DOHH2 (cell line): ENCODE results near the gene TCF19.

Experiments
- H3F3A ChIP-seq: fragments of 200-600 bp; sonication (generic), shearing (Covaris generic); 2 replicates; pipeline ENCODE4 v1.6.0; 2016; ENCODE audit warnings: antibody characterized with exemption, mild to moderate bottlenecking; ENCODE audit not compliant: control insufficient read depth, insufficient read depth
- H3K27ac ChIP-seq: fragments of 200-600 bp; sonication (generic); 2 replicates; pipeline ENCODE4 v1.5.1; 2014; ENCODE audit warnings: low read depth, mild to moderate bottlenecking, low read length, moderate library complexity
- H3K27me3 ChIP-seq: fragments of 200-600 bp; sonication (generic); 2 replicates; pipeline ENCODE4 v1.6.1; 2014; ENCODE audit warnings: mild to moderate bottlenecking, low read length, mixed read lengths; ENCODE audit not compliant: control insufficient read depth
- H3K36me3 ChIP-seq: fragments of 200-600 bp; sonication (generic); 2 replicates; pipeline ENCODE4 v1.6.1; 2014; ENCODE audit warnings: mild to moderate bottlenecking, low read length, moderate library complexity, mixed read lengths; ENCODE audit not compliant: control insufficient read depth
- H3K4me1 ChIP-seq: fragments of 200-600 bp; sonication (generic); 2 replicates; pipeline ENCODE4 v1.6.1; 2014; ENCODE audit warnings: mild to moderate bottlenecking, low read length, mixed read lengths; ENCODE audit not compliant: control insufficient read depth
- H3K4me2 ChIP-seq: fragments of 200-600 bp; sonication (generic); 2 replicates; pipeline ENCODE4 v1.6.0; 2014; ENCODE audit warnings: mild to moderate bottlenecking, low read length, moderate library complexity
- H3K4me3 ChIP-seq: fragments of 200-600 bp; sonication (generic); 2 replicates; pipeline ENCODE4 v1.5.1; 2014; ENCODE audit warnings: mild to moderate bottlenecking, low read length, mixed read lengths
- H3K79me2 ChIP-seq: fragments of 200-600 bp; sonication (generic); 2 replicates; pipeline ENCODE4 v1.6.1; 2014; ENCODE audit warnings: mild to moderate bottlenecking, low read length, mixed read lengths; ENCODE audit not compliant: control insufficient read depth
- H3K9me2 ChIP-seq: fragments of 200-600 bp; sonication (generic); replicated peaks from 2 replicates; pipeline ENCODE4 v1.6.1; 2014; ENCODE audit warnings: mild to moderate bottlenecking, low read length, mixed read lengths; ENCODE audit not compliant: control insufficient read depth
- H3K9me3 ChIP-seq: fragments of 200-600 bp; sonication (generic); 2 replicates; pipeline ENCODE4 v1.6.1; 2014; ENCODE audit warnings: antibody characterized with exemption, low read length, mixed read lengths; ENCODE audit not compliant: control insufficient read depth, insufficient read depth
- H4K20me1 ChIP-seq: fragments of 200-600 bp; sonication (generic); 2 replicates; pipeline ENCODE4 v1.6.0; 2014; ENCODE audit warnings: low read depth, mild to moderate bottlenecking, antibody characterized with exemption, low read length, moderate library complexity; ENCODE audit not compliant: control insufficient read depth, insufficient read depth
- CTCF ChIP-seq: fragments of 200-600 bp; sonication (generic); IDR thresholded peaks from one replicate; pipeline ENCODE4 v1.5.1; 2014; ENCODE audit warnings: antibody characterized with exemption, mild to moderate bottlenecking, low read depth, low read length; ENCODE audit not compliant: poor library complexity, severe bottlenecking
- EZH2phosphoT487 ChIP-seq: fragments of 200-600 bp; sonication (generic); IDR thresholded peaks from 2 replicates; pipeline ENCODE4 v1.6.1; 2017; ENCODE audit warnings: borderline replicate concordance, mild to moderate bottlenecking, antibody characterized with exemption, low read length, moderate library complexity, mixed read lengths

Gene TCF19

GRCh38 chr6:31204751-31205145 is 46.4 kb downstream of the TCF19 start:
- H3K4me2 ChIP-seq, result peak overlapping the region; percentile 76

DNA sequence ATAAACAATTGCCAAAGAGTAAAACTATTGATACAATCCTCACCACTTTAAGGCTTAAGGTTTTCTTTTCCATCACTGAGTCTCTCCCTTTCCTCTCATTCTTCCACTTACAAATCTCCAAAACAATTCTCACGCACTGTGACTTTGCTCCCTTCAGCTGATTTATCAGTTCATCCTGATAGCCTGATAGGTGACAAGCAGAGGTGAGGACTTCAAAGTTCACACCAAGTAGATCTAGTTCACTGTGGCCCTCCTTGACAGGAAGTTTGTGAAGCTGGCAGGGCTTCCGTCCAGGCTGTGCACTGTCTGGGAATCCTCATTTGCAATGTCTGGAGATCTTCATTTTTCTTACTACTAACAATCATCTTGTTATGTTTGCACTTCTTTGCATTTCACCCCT is 47.2 kb downstream of the TCF19 start:
- H3F3A ChIP-seq, result peaks cover 23% of the 10 kb centered on the region
- no peak overlapping the region for H3K4me3 ChIP-seq
- no peaks in the 10 kb centered on the region for H3K27me3 ChIP-seq
- no peak overlapping the region for H3K4me2 ChIP-seq
- H3K9me2 ChIP-seq, result no peaks in the 10 kb centered on the region
- peaks cover 14% of the 10 kb centered on the region for H3K79me2 ChIP-seq
- H3K9me3 ChIP-seq, result no peaks in the 10 kb centered on the region
- peaks cover 13% of the 10 kb centered on the region for H3K36me3 ChIP-seq
- H3K4me1 ChIP-seq, result peaks cover 48% of the 10 kb centered on the region
- TF ChIP-seq EZH2phosphoT487 (no peak), CTCF (no peak)
- no peak overlapping the region for H3K27ac ChIP-seq
- no peaks in the 10 kb centered on the region for H4K20me1 ChIP-seq

More at GRCh38 chr6:31204751-31205145, 46.4 kb downstream of the TCF19 start:
- peak overlapping the region; percentile 66 for H3K4me3 ChIP-seq
- H3K9me2 ChIP-seq, result no peaks in the 10 kb centered on the region
- no peaks in the 10 kb centered on the region for H3K27me3 ChIP-seq
- H3K9me3 ChIP-seq, result no peaks in the 10 kb centered on the region
- peak overlapping the region; percentile 87 for H3K27ac ChIP-seq
- H3K4me1 ChIP-seq, result peaks cover 57% of the 10 kb centered on the region
- H4K20me1 ChIP-seq, result no peaks in the 10 kb centered on the region
- peaks cover 21% of the 10 kb centered on the region for H3K36me3 ChIP-seq
- H3K79me2 ChIP-seq, result peaks cover 23% of the 10 kb centered on the region
- peaks cover 23% of the 10 kb centered on the region for H3F3A ChIP-seq
- no peak for TF ChIP-seq CTCF
- no peak for TF ChIP-seq EZH2phosphoT487

GRCh38 chr6:31208506-31208905 is 50.1 kb downstream of the TCF19 start:
- peaks cover 21% of the 10 kb centered on the region for H3K4me1 ChIP-seq
- no peaks in the 10 kb centered on the region for H3K27me3 ChIP-seq
- no peak for TF ChIP-seq EZH2phosphoT487
- TF ChIP-seq CTCF, result no peak
- no peaks in the 10 kb centered on the region for H3K9me3 ChIP-seq
- H3K9me2 ChIP-seq, result no peaks in the 10 kb centered on the region
- no peaks in the 10 kb centered on the region for H4K20me1 ChIP-seq
- H3K36me3 ChIP-seq, result no peaks in the 10 kb centered on the region; the same call in 1 of the 2 replicates
- H3F3A ChIP-seq, result peaks cover 7% of the 10 kb centered on the region
- no peaks in the 10 kb centered on the region for H3K79me2 ChIP-seq
- no peak overlapping the region for H3K27ac ChIP-seq
- no peak overlapping the region for H3K4me2 ChIP-seq
- no peak overlapping the region for H3K4me3 ChIP-seq

GRCh38 chr6:31209137-31209536 is 50.7 kb downstream of the TCF19 start:
- Histone ChIP-seq H4K20me1 (no peaks in the 10 kb centered on the region), H3K27me3 (no peaks in the 10 kb centered on the region), H3K4me2 (no peak overlapping the region), H3K27ac (no peak overlapping the region), H3K9me2 (no peaks in the 10 kb centered on the region), H3K9me3 (no peaks in the 10 kb centered on the region), H3K36me3 (no peaks in the 10 kb centered on the region; the same call in 1 of the 2 replicates), H3F3A (peaks cover under 1% of the 10 kb centered on the region; the same call in 1 of the 2 replicates), H3K79me2 (no peaks in the 10 kb centered on the region), H3K4me3 (no peak overlapping the region), H3K4me1 (peaks cover 14% of the 10 kb centered on the region)
- TF ChIP-seq CTCF (no peak), EZH2phosphoT487 (no peak)
